Measurements from ENCODE around the gene CREG2. TPM values are rescaled to one million over a fixed set of nuclear protein-coding genes. Genes with fewer than 3 reads are reported as not detected.

CREG2 gene
- total and polyA plus RNA-seq, 8 donors = 0.24 to 0.98 (median 0.51) TPM; not detected in 2

- DNase-seq = no peak
- intact Hi-C loops (cut with DNase I) = no loop called here
These were observed 15.3 kb upstream of the CREG2 start for GRCh38 chr2:101402630-101403029.

GRCh38 chr2:101401906-101402305 lies 14.6 kb upstream of the CREG2 start:
- intact Hi-C loops (cut with DNase I) = no loop called here

More at GRCh38 chr2:101402630-101403029, 15.3 kb upstream of the CREG2 start:
- H3K27ac ChIP-seq = no peak overlapping the region
- ATAC-seq = no peak
- H3K9me3 ChIP-seq = no peaks in the 10 kb centered on the region
- H3K4me3 ChIP-seq = no peak overlapping the region
- TF ChIP-seq CTCF (IDR thresholded peaks at IDR 0.05) = no peak
- H3K4me1 ChIP-seq = peaks cover 0 to 32% of the 10 kb centered on the region in 2 donors
- no peaks in the 10 kb centered on the region for H3K36me3 ChIP-seq
- H3K27me3 ChIP-seq = peaks cover 0 to 23% of the 10 kb centered on the region in 2 donors

GRCh38 chr2:101401326-101401665 lies 14.0 kb upstream of the CREG2 start:
- no peak for ATAC-seq
- no peak for DNase-seq
- Histone ChIP-seq H3K9me3 (no peaks in the 10 kb centered on the region), H3K27me3 (peaks cover 0 to 24% of the 10 kb centered on the region in 2 donors), H3K36me3 (no peaks in the 10 kb centered on the region), H3K27ac (no peak overlapping the region), H3K4me3 (no peak overlapping the region), H3K4me1 (peaks cover 0 to 32% of the 10 kb centered on the region in 2 donors)
- no peak for TF ChIP-seq CTCF (IDR thresholded peaks at IDR 0.05)
- intact Hi-C loops (cut with DNase I) = no loop called here

More at GRCh38 chr2:101401906-101402305, 14.6 kb upstream of the CREG2 start:
- no peak for TF ChIP-seq CTCF (IDR thresholded peaks at IDR 0.05)
- no peak for DNase-seq
- Histone ChIP-seq H3K36me3 (no peaks in the 10 kb centered on the region), H3K27ac (no peak overlapping the region), H3K9me3 (no peaks in the 10 kb centered on the region), H3K4me1 (peaks cover 0 to 32% of the 10 kb centered on the region in 2 donors), H3K27me3 (peaks cover 0 to 24% of the 10 kb centered on the region in 2 donors), H3K4me3 (no peak overlapping the region)
- no peak for ATAC-seq

- no peak for DNase-seq
These were observed 13.4 kb upstream of the CREG2 start for GRCh38 chr2:101400506-101401325.

More at GRCh38 chr2:101400506-101401325, 13.4 kb upstream of the CREG2 start:
- TF ChIP-seq CTCF (IDR thresholded peaks at IDR 0.05) = no peak
- peaks cover 0 to 24% of the 10 kb centered on the region in 2 donors for H3K27me3 ChIP-seq
- no peaks in the 10 kb centered on the region for H3K9me3 ChIP-seq
- no peak for ATAC-seq
- H3K4me1 ChIP-seq = peaks cover 0 to 27% of the 10 kb centered on the region in 2 donors
- H3K36me3 ChIP-seq = no peaks in the 10 kb centered on the region
- H3K27ac ChIP-seq = no peak overlapping the region
- intact Hi-C loops (cut with DNase I) = no loop called here
- H3K4me3 ChIP-seq = no peak overlapping the region

Measured in left lung (tissue), 10 donors.